WI38 (cell line): ENCODE data around the gene EVA1C.

Source experiments
- H3K4me3 ChIP-seq: 2 replicates; pipeline ENCODE4 v1.5.1; 2011; ENCODE audit warnings: low read depth, mild to moderate bottlenecking, control low read depth, low read length
- CTCF ChIP-seq: IDR thresholded peaks from 2 replicates; pipeline ENCODE4 v1.5.1; 2012; ENCODE audit warnings: low read depth, mild to moderate bottlenecking, control low read depth, low read length

The EVA1C gene

DNA sequence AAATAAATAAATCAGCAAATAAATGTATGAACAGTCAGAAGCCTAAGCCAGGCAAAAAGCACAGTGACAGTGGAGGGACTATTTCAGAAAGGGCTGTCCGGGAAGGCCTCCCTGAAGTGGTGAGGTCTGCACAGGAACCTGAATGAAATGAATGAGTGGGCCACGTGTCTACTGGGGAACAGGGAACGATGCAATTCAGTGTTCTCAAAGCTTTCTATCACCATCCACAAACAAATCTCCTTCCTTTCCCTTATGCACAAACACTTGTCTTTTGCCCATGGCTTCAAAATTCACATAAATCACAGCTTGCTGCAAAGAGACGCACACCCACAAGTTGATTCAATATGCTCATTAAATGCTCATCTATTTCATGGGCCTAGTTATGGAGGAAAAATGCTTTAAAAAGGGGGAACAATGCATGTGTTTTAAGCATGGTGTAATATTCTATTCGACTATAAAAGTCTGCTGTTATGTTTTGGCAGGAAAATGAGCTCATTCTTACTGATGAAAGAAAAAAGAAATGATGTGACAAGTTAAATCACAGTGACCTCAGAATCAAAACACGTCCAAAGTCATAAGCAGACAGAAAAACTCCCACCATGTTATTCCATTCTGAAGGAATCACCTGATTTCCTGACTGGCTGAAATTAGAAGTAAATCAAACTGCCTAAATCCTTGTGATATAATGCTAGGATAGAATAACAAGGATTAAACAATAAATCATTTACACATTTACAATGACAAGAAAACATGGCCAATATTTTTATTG, 41.3 kb upstream of the EVA1C start:
- no peak overlapping the region for H3K4me3 ChIP-seq
- TF ChIP-seq CTCF = no peak

DNA sequence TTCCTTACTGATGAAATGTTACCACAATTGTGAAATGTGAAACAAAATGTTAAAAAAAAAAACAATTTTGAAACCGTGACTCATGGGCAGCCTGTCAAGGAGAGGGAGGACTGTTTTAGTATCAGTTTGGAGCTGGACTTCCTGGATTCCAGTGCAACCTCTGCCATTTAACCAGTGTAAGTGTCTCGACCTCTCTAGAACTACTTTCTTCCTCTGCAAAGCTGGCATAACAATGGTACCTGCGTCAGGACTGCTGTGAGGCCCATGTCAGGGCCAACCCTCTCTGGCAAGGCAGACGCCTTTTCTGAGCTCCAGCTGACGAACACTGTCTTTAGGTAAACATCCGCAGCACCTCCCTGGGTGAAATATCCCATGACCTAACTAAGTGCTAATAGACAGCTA, 40.6 kb upstream of the EVA1C start:
- peak overlapping the region; percentile 20 for H3K4me3 ChIP-seq
- no peak for TF ChIP-seq CTCF

- no peak for TF ChIP-seq CTCF
- no peak overlapping the region for H3K4me3 ChIP-seq
These were observed 39.8 kb upstream of the EVA1C start for GRCh38 chr21:32372755-32373154.

GRCh38 chr21:32377506-32377905, 35.0 kb upstream of the EVA1C start:
- no peak for TF ChIP-seq CTCF
- H3K4me3 ChIP-seq = no peak overlapping the region

DNA sequence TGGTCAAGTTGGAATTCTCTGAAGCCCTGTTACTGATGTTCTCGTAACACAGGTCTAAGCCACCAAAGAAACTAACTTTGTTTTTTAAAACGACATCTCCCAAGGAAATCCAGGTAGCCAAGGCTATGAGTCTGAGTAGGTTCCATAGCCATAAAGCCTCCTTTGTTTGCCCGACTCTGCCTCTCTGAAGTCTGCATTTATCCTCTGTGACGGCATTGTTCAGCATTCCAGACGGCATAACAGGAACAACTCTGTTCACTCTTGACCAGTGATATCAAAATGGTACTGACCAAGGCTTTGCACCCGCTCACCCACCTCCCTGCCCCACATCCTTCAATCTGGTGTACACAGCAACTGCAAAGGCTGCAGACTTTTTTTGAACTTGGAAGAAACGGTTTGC, 34.5 kb upstream of the EVA1C start:
- no peak for TF ChIP-seq CTCF
- no peak overlapping the region for H3K4me3 ChIP-seq

- TF ChIP-seq CTCF = no peak
- no peak overlapping the region for H3K4me3 ChIP-seq
These were observed 33.5 kb upstream of the EVA1C start for GRCh38 chr21:32378956-32379355.

- TF ChIP-seq CTCF = no peak
These were observed 31.6 kb upstream of the EVA1C start for GRCh38 chr21:32380940-32381339.

More at GRCh38 chr21:32380940-32381339, 31.6 kb upstream of the EVA1C start:
- no peak overlapping the region for H3K4me3 ChIP-seq
